Suprapubic skin (tissue), 4 donors: ENCODE data around the gene SWAP70. TPM values are rescaled to one million over a fixed set of nuclear protein-coding genes. Genes with fewer than 3 reads are reported as not detected.

Experiments used
- DNase-seq, 2 donors: peaks; one replicate each; pipeline ENCODE4 v3.0.0-alpha.2; 2019; ENCODE audit warnings: low spot score in 2 of 2
- H3K27ac ChIP-seq: fragments of 200-600 bp; sonication (generic); one replicate; pipeline ENCODE4 v1.5.1; 2019
- H3K27me3 ChIP-seq: fragments of 200-600 bp; sonication (generic); one replicate; pipeline ENCODE4 v1.5.1; 2019
- H3K36me3 ChIP-seq: fragments of 200-600 bp; sonication (generic); one replicate; pipeline ENCODE4 v1.5.1; 2019
- H3K4me1 ChIP-seq: fragments of 200-600 bp; sonication (generic); one replicate; pipeline ENCODE4 v1.5.1; 2019
- H3K4me3 ChIP-seq: fragments of 200-600 bp; sonication (generic); one replicate; pipeline ENCODE4 v1.5.1; 2019; ENCODE audit warnings: mild to moderate bottlenecking
- H3K9me3 ChIP-seq: fragments of 200-600 bp; sonication (generic); one replicate; pipeline ENCODE4 v1.5.1; 2019
- EP300 ChIP-seq: sonication (generic); formaldehyde crosslinking; IDR thresholded peaks from one replicate; pipeline ENCODE4 v1.6.1; 2017; ENCODE audit warnings: antibody characterized with exemption
- POLR2A ChIP-seq, 2 donors: fragments of 450-650 bp; IDR thresholded peaks; one replicate each; pipeline ENCODE4 v1.6.1; 2017; ENCODE audit warnings: antibody characterized with exemption in 2 of 2, mild to moderate bottlenecking in 2 of 2, moderate library complexity in 2 of 2
- POLR2AphosphoS5 ChIP-seq, 3 donors: sonication (generic); formaldehyde crosslinking; IDR thresholded peaks; one replicate each; pipeline ENCODE4 v1.6.1; 2017; ENCODE audit warnings: antibody characterized with exemption in 3 of 3
- WGBS: methylation state at CpG from one replicate; pipeline ENCODE4 v1.1.5; 2018; 5-methylcytosine and 5-hydroxymethylcytosine counted together
- total RNA-seq, 4 donors: library from RNA; depleted of rRNA; stranded (reverse); fragments of >200 nt; gene quantifications; one replicate each; pipeline ENCODE4 v1.1.0, GENCODE V29; 2016
- TF ChIP-seq, protein P1 (sequence below), 2 donors: fragments of 200-600 bp in 1 of 2; fragments of 450-650 bp in 1 of 2; sonication (generic) in 1 of 2; IDR thresholded peaks; one replicate each; pipeline ENCODE4 v1.5.1; 2016 to 2019; ENCODE audit warnings: antibody characterized with exemption in 2 of 2, mild to moderate bottlenecking in 1 of 2, moderate library complexity in 1 of 2

Gene SWAP70
- total RNA-seq, 4 donors from 2014 or later, result 27.6 to 64.9 (median 35.8) TPM

GRCh38 chr11:9745411-9746211, 81.7 kb downstream of the SWAP70 start:
- 95% methylated on average over 7 of the region's 7 CpGs for WGBS
- Histone ChIP-seq H3K36me3 (peaks cover 55% of the 10 kb centered on the region), H3K27me3 (no peaks in the 10 kb centered on the region), H3K9me3 (no peaks in the 10 kb centered on the region), H3K4me1 (peaks cover 13% of the 10 kb centered on the region), H3K4me3 (no peak overlapping the region), H3K27ac (no peak overlapping the region)
- DNase-seq, result no peak
- TF ChIP-seq POLR2AphosphoS5 (IDR thresholded peaks at IDR 0.05) (no peak), EP300 (no peak), POLR2A (IDR thresholded peaks at IDR 0.05) (no peak)
- TF ChIP-seq, protein P1, sequence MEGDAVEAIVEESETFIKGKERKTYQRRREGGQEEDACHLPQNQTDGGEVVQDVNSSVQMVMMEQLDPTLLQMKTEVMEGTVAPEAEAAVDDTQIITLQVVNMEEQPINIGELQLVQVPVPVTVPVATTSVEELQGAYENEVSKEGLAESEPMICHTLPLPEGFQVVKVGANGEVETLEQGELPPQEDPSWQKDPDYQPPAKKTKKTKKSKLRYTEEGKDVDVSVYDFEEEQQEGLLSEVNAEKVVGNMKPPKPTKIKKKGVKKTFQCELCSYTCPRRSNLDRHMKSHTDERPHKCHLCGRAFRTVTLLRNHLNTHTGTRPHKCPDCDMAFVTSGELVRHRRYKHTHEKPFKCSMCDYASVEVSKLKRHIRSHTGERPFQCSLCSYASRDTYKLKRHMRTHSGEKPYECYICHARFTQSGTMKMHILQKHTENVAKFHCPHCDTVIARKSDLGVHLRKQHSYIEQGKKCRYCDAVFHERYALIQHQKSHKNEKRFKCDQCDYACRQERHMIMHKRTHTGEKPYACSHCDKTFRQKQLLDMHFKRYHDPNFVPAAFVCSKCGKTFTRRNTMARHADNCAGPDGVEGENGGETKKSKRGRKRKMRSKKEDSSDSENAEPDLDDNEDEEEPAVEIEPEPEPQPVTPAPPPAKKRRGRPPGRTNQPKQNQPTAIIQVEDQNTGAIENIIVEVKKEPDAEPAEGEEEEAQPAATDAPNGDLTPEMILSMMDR (IDR thresholded peaks at IDR 0.05), result no peak

GRCh38 chr11:9747229-9747628, 83.4 kb downstream of the SWAP70 start:
- TF ChIP-seq EP300 (no peak), POLR2A (IDR thresholded peaks at IDR 0.05) (no peak), POLR2AphosphoS5 (IDR thresholded peaks at IDR 0.05) (no peak)
- TF ChIP-seq, protein P1 (IDR thresholded peaks at IDR 0.05), result no peak
- WGBS, result 50% methylated on average over 1 of the region's 1 CpG
- Histone ChIP-seq H3K27me3 (no peaks in the 10 kb centered on the region), H3K27ac (no peak overlapping the region), H3K9me3 (no peaks in the 10 kb centered on the region), H3K36me3 (peaks cover 47% of the 10 kb centered on the region), H3K4me3 (no peak overlapping the region), H3K4me1 (peaks cover 13% of the 10 kb centered on the region)
- no peak for DNase-seq

DNA sequence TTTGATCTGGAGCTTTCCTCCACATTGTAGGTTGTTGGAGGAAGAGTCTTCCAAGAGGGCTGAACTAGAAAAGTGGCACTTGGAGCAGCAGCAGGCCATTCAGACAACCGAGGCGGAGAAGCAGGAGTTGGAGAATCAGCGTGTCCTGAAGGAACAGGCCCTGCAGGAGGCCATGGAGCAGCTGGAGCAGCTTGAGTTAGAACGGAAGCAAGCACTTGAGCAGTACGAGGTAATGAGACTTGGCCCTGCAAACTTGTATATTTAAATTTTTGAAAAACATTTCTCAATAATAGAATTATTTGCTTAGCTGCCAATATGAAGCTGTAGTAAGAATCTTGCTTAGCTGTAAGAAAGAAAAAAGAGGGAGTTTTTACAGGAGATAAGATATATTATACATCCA, 84.0 kb downstream of the SWAP70 start:
- H3K36me3 ChIP-seq, result peaks cover 43% of the 10 kb centered on the region
- H3K27ac ChIP-seq, result no peak overlapping the region
- 62% methylated on average over 5 of the region's 5 CpGs for WGBS

GRCh38 chr11:9748361-9748970, 84.6 kb downstream of the SWAP70 start:
- Histone ChIP-seq H3K9me3 (no peaks in the 10 kb centered on the region), H3K36me3 (peaks cover 43% of the 10 kb centered on the region), H3K27ac (no peak overlapping the region), H3K27me3 (no peaks in the 10 kb centered on the region), H3K4me1 (peaks cover 13% of the 10 kb centered on the region), H3K4me3 (no peak overlapping the region)
- no peak for DNase-seq
- TF ChIP-seq, protein P1 (IDR thresholded peaks at IDR 0.05), result peak; percentile 51 to 62
- no peak for TF ChIP-seq POLR2AphosphoS5 (IDR thresholded peaks at IDR 0.05)
- 50% methylated on average over 7 of the region's 7 CpGs for WGBS

More for the DNA sequence above, 84.0 kb downstream of the SWAP70 start:
- H3K4me1 ChIP-seq, result peaks cover 13% of the 10 kb centered on the region
- H3K9me3 ChIP-seq, result no peaks in the 10 kb centered on the region
- no peak for DNase-seq
- no peaks in the 10 kb centered on the region for H3K27me3 ChIP-seq
- no peak overlapping the region for H3K4me3 ChIP-seq
- TF ChIP-seq EP300 (no peak), POLR2A (IDR thresholded peaks at IDR 0.05) (no peak), POLR2AphosphoS5 (IDR thresholded peaks at IDR 0.05) (no peak)
- TF ChIP-seq, protein P1 (IDR thresholded peaks at IDR 0.05), result no peak

- no peak for TF ChIP-seq POLR2AphosphoS5 (IDR thresholded peaks at IDR 0.05)
- TF ChIP-seq POLR2A (IDR thresholded peaks at IDR 0.05), result no peak
- TF ChIP-seq, protein P1 (IDR thresholded peaks at IDR 0.05), result no peak
- TF ChIP-seq EP300, result no peak
- H3K4me1 ChIP-seq, result peaks cover 32% of the 10 kb centered on the region
- peaks cover 31% of the 10 kb centered on the region for H3K36me3 ChIP-seq
- no peak overlapping the region for H3K27ac ChIP-seq
- 57% methylated on average over 4 of the region's 4 CpGs for WGBS
- no peaks in the 10 kb centered on the region for H3K27me3 ChIP-seq
- no peak for DNase-seq
- no peak overlapping the region for H3K4me3 ChIP-seq
- H3K9me3 ChIP-seq, result no peaks in the 10 kb centered on the region
Observed at GRCh38 chr11:9750551-9750950, 86.7 kb downstream of the SWAP70 start.
